ENCODE results near the gene FAM163A.

Gene FAM163A

GRCh38 chr1:179786815-179787685 lies 44.0 kb downstream of the FAM163A start:
- whole genome bisulfite sequencing (ENCODE audit: extremely low coverage, insufficient coverage, low lambda C conversion rate), result no CpG with 5 or more reads among the region's 13 CpGs
- no peaks in the 10 kb centered on the region for H3K79me2 ChIP-seq (ENCODE audit: control insufficient read depth, insufficient read depth, low read length)
- H3K18ac ChIP-seq (ENCODE audit: low read length), result no peak overlapping the region
- no peak overlapping the region for H3K4me2 ChIP-seq (ENCODE audit: low read length)
- H3K4me3 ChIP-seq (ENCODE audit: low read length), result no peak overlapping the region
- H3K4me1 ChIP-seq (ENCODE audit: control insufficient read depth, low read depth, low read length), result peaks cover 2% of the 10 kb centered on the region
- no peak overlapping the region for H3K56ac ChIP-seq (ENCODE audit: low read length)
- H3K23ac ChIP-seq (ENCODE audit: low read length), result no peak overlapping the region
- no peak overlapping the region for H2BK120ac ChIP-seq (ENCODE audit: low read depth, low read length)
- H2BK5ac ChIP-seq (ENCODE audit: low read length), result no peak overlapping the region
- H3K9ac ChIP-seq (ENCODE audit: low read length), result no peak overlapping the region
- H3K36me3 ChIP-seq (ENCODE audit: control insufficient read depth, insufficient read depth, low read length), result no peaks in the 10 kb centered on the region
- no peak overlapping the region for H4K5ac ChIP-seq (ENCODE audit: low read length)
- H3K79me1 ChIP-seq (ENCODE audit: low read length), result no peaks in the 10 kb centered on the region
- H3K4ac ChIP-seq (ENCODE audit: low read depth, low read length), result no peak overlapping the region
- H2BK15ac ChIP-seq (replicated peaks; ENCODE audit: low read depth), result no peak overlapping the region
- DNase-seq, result no peak
- H3K27ac ChIP-seq (ENCODE audit: low read depth, low read length), result no peak overlapping the region
- no peak overlapping the region for H4K8ac ChIP-seq (ENCODE audit: low read depth, low read length)
- no peak overlapping the region for H2AK5ac ChIP-seq (ENCODE audit: low read length)
- no peaks in the 10 kb centered on the region for H3K27me3 ChIP-seq (ENCODE audit: insufficient read depth, low read length, poor library complexity)

GRCh38 chr1:179788259-179788658 lies 45.2 kb downstream of the FAM163A start:
- no peak overlapping the region for H2BK120ac ChIP-seq (ENCODE audit: low read depth, low read length)
- no peak overlapping the region for H3K18ac ChIP-seq (ENCODE audit: low read length)
- H4K8ac ChIP-seq (ENCODE audit: low read depth, low read length), result no peak overlapping the region
- no CpG with 5 or more reads among the region's 6 CpGs for WGBS (ENCODE audit: extremely low coverage, insufficient coverage, low lambda C conversion rate)
- H3K36me3 ChIP-seq (ENCODE audit: control insufficient read depth, insufficient read depth, low read length), result no peaks in the 10 kb centered on the region
- no peaks in the 10 kb centered on the region for H3K27me3 ChIP-seq (ENCODE audit: insufficient read depth, low read length, poor library complexity)
- H2BK15ac ChIP-seq (replicated peaks; ENCODE audit: low read depth), result no peak overlapping the region
- H3K4me1 ChIP-seq (ENCODE audit: control insufficient read depth, low read depth, low read length), result peaks cover 2% of the 10 kb centered on the region
- no peak overlapping the region for H2AK5ac ChIP-seq (ENCODE audit: low read length)
- no peak overlapping the region for H3K56ac ChIP-seq (ENCODE audit: low read length)
- no peak overlapping the region for H3K4ac ChIP-seq (ENCODE audit: low read depth, low read length)
- DNase-seq, result peak; percentile 35
- no peak overlapping the region for H2BK5ac ChIP-seq (ENCODE audit: low read length)
- no peak overlapping the region for H3K9ac ChIP-seq (ENCODE audit: low read length)
- no peaks in the 10 kb centered on the region for H3K79me2 ChIP-seq (ENCODE audit: control insufficient read depth, insufficient read depth, low read length)
- H3K79me1 ChIP-seq (ENCODE audit: low read length), result no peaks in the 10 kb centered on the region
- H3K4me2 ChIP-seq (ENCODE audit: low read length), result no peak overlapping the region
- H3K27ac ChIP-seq (ENCODE audit: low read depth, low read length), result no peak overlapping the region
- H4K5ac ChIP-seq (ENCODE audit: low read length), result no peak overlapping the region
- no peak overlapping the region for H3K4me3 ChIP-seq (ENCODE audit: low read length)
- no peak overlapping the region for H3K23ac ChIP-seq (ENCODE audit: low read length)

- Histone ChIP-seq H2BK120ac (ENCODE audit: low read depth, low read length) (no peak overlapping the region), H3K4me3 (ENCODE audit: low read length) (no peak overlapping the region), H3K56ac (ENCODE audit: low read length) (no peak overlapping the region), H2BK5ac (ENCODE audit: low read length) (no peak overlapping the region), H3K27me3 (ENCODE audit: insufficient read depth, low read length, poor library complexity) (no peaks in the 10 kb centered on the region), H2AK5ac (ENCODE audit: low read length) (no peak overlapping the region), H3K79me1 (ENCODE audit: low read length) (no peaks in the 10 kb centered on the region), H3K9ac (ENCODE audit: low read length) (no peak overlapping the region), H4K5ac (ENCODE audit: low read length) (no peak overlapping the region), H2BK15ac (replicated peaks; ENCODE audit: low read depth) (no peak overlapping the region), H3K36me3 (ENCODE audit: control insufficient read depth, insufficient read depth, low read length) (no peaks in the 10 kb centered on the region), H4K8ac (ENCODE audit: low read depth, low read length) (no peak overlapping the region), H3K4me2 (ENCODE audit: low read length) (no peak overlapping the region), H3K4me1 (ENCODE audit: control insufficient read depth, low read depth, low read length) (peaks cover 2% of the 10 kb centered on the region), H3K23ac (ENCODE audit: low read length) (no peak overlapping the region), H3K79me2 (ENCODE audit: control insufficient read depth, insufficient read depth, low read length) (no peaks in the 10 kb centered on the region), H3K27ac (ENCODE audit: low read depth, low read length) (no peak overlapping the region), H3K18ac (ENCODE audit: low read length) (no peak overlapping the region), H3K4ac (ENCODE audit: low read depth, low read length) (no peak overlapping the region)
- WGBS (ENCODE audit: extremely low coverage, insufficient coverage, low lambda C conversion rate), result no CpG with 5 or more reads among the region's 4 CpGs
- no peak for DNase-seq
These were observed 50.2 kb downstream of the FAM163A start for GRCh38 chr1:179793281-179793680.

GRCh38 chr1:179794146-179794545 lies 51.1 kb downstream of the FAM163A start:
- no peak overlapping the region for H3K18ac ChIP-seq (ENCODE audit: low read length)
- no CpG with 5 or more reads among the region's 1 CpG for WGBS (ENCODE audit: extremely low coverage, insufficient coverage, low lambda C conversion rate)
- H4K8ac ChIP-seq (ENCODE audit: low read depth, low read length), result no peak overlapping the region
- no peaks in the 10 kb centered on the region for H3K79me1 ChIP-seq (ENCODE audit: low read length)
- no peak overlapping the region for H3K23ac ChIP-seq (ENCODE audit: low read length)
- H3K36me3 ChIP-seq (ENCODE audit: control insufficient read depth, insufficient read depth, low read length), result no peaks in the 10 kb centered on the region
- DNase-seq, result no peak
- H3K4me3 ChIP-seq (ENCODE audit: low read length), result no peak overlapping the region
- no peak overlapping the region for H4K5ac ChIP-seq (ENCODE audit: low read length)
- H3K56ac ChIP-seq (ENCODE audit: low read length), result no peak overlapping the region
- H2AK5ac ChIP-seq (ENCODE audit: low read length), result no peak overlapping the region
- H3K4ac ChIP-seq (ENCODE audit: low read depth, low read length), result no peak overlapping the region
- H3K27me3 ChIP-seq (ENCODE audit: insufficient read depth, low read length, poor library complexity), result no peaks in the 10 kb centered on the region
- no peak overlapping the region for H3K4me2 ChIP-seq (ENCODE audit: low read length)
- H3K79me2 ChIP-seq (ENCODE audit: control insufficient read depth, insufficient read depth, low read length), result no peaks in the 10 kb centered on the region
- no peak overlapping the region for H3K9ac ChIP-seq (ENCODE audit: low read length)
- no peak overlapping the region for H3K27ac ChIP-seq (ENCODE audit: low read depth, low read length)
- no peak overlapping the region for H2BK5ac ChIP-seq (ENCODE audit: low read length)
- H2BK120ac ChIP-seq (ENCODE audit: low read depth, low read length), result no peak overlapping the region
- H2BK15ac ChIP-seq (replicated peaks; ENCODE audit: low read depth), result no peak overlapping the region
- peaks cover 2% of the 10 kb centered on the region for H3K4me1 ChIP-seq (ENCODE audit: control insufficient read depth, low read depth, low read length)

- H3K27me3 ChIP-seq (ENCODE audit: insufficient read depth, low read length, poor library complexity), result no peaks in the 10 kb centered on the region
- no peak overlapping the region for H4K8ac ChIP-seq (ENCODE audit: low read depth, low read length)
- no peak overlapping the region for H4K5ac ChIP-seq (ENCODE audit: low read length)
- no peak overlapping the region for H2AK5ac ChIP-seq (ENCODE audit: low read length)
- peak; percentile 64 for DNase-seq
- H3K23ac ChIP-seq (ENCODE audit: low read length), result no peak overlapping the region
- no peak overlapping the region for H3K27ac ChIP-seq (ENCODE audit: low read depth, low read length)
- no peak overlapping the region for H2BK15ac ChIP-seq (replicated peaks; ENCODE audit: low read depth)
- no peak overlapping the region for H3K4ac ChIP-seq (ENCODE audit: low read depth, low read length)
- peaks cover 2% of the 10 kb centered on the region for H3K4me1 ChIP-seq (ENCODE audit: control insufficient read depth, low read depth, low read length)
- no peak overlapping the region for H3K18ac ChIP-seq (ENCODE audit: low read length)
- no peak overlapping the region for H2BK5ac ChIP-seq (ENCODE audit: low read length)
- H3K79me1 ChIP-seq (ENCODE audit: low read length), result no peaks in the 10 kb centered on the region
- no peaks in the 10 kb centered on the region for H3K79me2 ChIP-seq (ENCODE audit: control insufficient read depth, insufficient read depth, low read length)
- no peak overlapping the region for H3K4me2 ChIP-seq (ENCODE audit: low read length)
- no peaks in the 10 kb centered on the region for H3K36me3 ChIP-seq (ENCODE audit: control insufficient read depth, insufficient read depth, low read length)
- no peak overlapping the region for H3K9ac ChIP-seq (ENCODE audit: low read length)
- H3K4me3 ChIP-seq (ENCODE audit: low read length), result no peak overlapping the region
- H2BK120ac ChIP-seq (ENCODE audit: low read depth, low read length), result no peak overlapping the region
- no peak overlapping the region for H3K56ac ChIP-seq (ENCODE audit: low read length)
- WGBS (ENCODE audit: extremely low coverage, insufficient coverage, low lambda C conversion rate), result no CpG with 5 or more reads among the region's 4 CpGs
These were observed 51.6 kb downstream of the FAM163A start for GRCh38 chr1:179794669-179795068.

Measured in mesendoderm (in vitro differentiated cells).